Measurements from ENCODE around the gene IER5L. TPM values are rescaled to one million over a fixed set of nuclear protein-coding genes. Genes with fewer than 3 reads are reported as not detected.

Gene IER5L
- total and polyA plus RNA-seq, 9 of the 15 experiments (the other 6 are each of a cell fraction or from before 2014, with no cell fraction given): 0.14 to 11.9 (median 0.52) TPM

- TF ChIP-seq MEF2A (IDR thresholded peaks at IDR 0.05; ENCODE audit: control insufficient read depth, low read depth, low read length) (no peak), PTTG1 (tag; IDR thresholded peaks at IDR 0.05; ENCODE audit: low read depth) (no peak), ETV5 (CRISPR knock-in tag; IDR thresholded peaks at IDR 0.05; ENCODE audit: low read depth) (no peak), ZNF253 (CRISPR knock-in tag; conservative IDR thresholded peaks at IDR 0.05) (no peak), MYC (IDR thresholded peaks at IDR 0.05; ENCODE audit: low read depth, low read length) (peak; percentile 60; the same call in 1 of the 2 replicates), MYC (CRISPR knock-in tag; IDR thresholded peaks at IDR 0.05; ENCODE audit: borderline replicate concordance, low read depth) (no peak), TBL1XR1 (IDR thresholded peaks at IDR 0.05; ENCODE audit: low read length in 2 of 2) (no peak), FOXP4 (CRISPR knock-in tag; IDR thresholded peaks at IDR 0.05; ENCODE audit: borderline replicate concordance) (no peak), EGR1 (conservative IDR thresholded peaks at IDR 0.05) (no peak), TSC22D4 (tag; IDR thresholded peaks at IDR 0.05) (no peak), TEAD4 (IDR thresholded peaks at IDR 0.05; ENCODE audit: low read length) (no peak), TEAD4 (CRISPR knock-in tag; IDR thresholded peaks at IDR 0.05; ENCODE audit: borderline replicate concordance) (no peak), CBFA2T2 (conservative IDR thresholded peaks at IDR 0.05) (no peak), KAT7 (CRISPR knock-in tag; IDR thresholded peaks at IDR 0.05; ENCODE audit: borderline replicate concordance) (no peak; the same call in 1 of the 2 replicates), ZNF717 (CRISPR knock-in tag; IDR thresholded peaks at IDR 0.05) (no peak), NCOA4 (IDR thresholded peaks at IDR 0.05; ENCODE audit: partially characterized antibody) (no peak), NBN (IDR thresholded peaks at IDR 0.05; ENCODE audit: low read depth) (no peak), ZNF224 (CRISPR knock-in tag; IDR thresholded peaks at IDR 0.05) (no peak)
- TF ChIP-seq, protein P1, sequence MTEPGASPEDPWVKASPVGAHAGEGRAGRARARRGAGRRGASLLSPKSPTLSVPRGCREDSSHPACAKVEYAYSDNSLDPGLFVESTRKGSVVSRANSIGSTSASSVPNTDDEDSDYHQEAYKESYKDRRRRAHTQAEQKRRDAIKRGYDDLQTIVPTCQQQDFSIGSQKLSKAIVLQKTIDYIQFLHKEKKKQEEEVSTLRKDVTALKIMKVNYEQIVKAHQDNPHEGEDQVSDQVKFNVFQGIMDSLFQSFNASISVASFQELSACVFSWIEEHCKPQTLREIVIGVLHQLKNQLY (CRISPR knock-in tag; conservative IDR thresholded peaks at IDR 0.05): no peak
- TF ChIP-seq, protein P2, sequence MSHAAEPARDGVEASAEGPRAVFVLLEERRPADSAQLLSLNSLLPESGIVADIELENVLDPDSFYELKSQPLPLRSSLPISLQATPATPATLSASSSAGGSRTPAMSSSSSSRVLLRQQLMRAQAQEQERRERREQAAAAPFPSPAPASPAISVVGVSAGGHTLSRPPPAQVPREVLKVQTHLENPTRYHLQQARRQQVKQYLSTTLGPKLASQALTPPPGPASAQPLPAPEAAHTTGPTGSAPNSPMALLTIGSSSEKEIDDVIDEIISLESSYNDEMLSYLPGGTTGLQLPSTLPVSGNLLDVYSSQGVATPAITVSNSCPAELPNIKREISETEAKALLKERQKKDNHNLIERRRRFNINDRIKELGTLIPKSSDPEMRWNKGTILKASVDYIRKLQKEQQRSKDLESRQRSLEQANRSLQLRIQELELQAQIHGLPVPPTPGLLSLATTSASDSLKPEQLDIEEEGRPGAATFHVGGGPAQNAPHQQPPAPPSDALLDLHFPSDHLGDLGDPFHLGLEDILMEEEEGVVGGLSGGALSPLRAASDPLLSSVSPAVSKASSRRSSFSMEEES (CRISPR knock-in tag; IDR thresholded peaks at IDR 0.05): no peak
- TF ChIP-seq, protein P3, sequence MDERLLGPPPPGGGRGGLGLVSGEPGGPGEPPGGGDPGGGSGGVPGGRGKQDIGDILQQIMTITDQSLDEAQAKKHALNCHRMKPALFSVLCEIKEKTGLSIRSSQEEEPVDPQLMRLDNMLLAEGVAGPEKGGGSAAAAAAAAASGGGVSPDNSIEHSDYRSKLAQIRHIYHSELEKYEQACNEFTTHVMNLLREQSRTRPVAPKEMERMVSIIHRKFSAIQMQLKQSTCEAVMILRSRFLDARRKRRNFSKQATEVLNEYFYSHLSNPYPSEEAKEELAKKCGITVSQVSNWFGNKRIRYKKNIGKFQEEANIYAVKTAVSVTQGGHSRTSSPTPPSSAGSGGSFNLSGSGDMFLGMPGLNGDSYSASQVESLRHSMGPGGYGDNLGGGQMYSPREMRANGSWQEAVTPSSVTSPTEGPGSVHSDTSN (CRISPR knock-in tag; IDR thresholded peaks at IDR 0.05; ENCODE audit: low read depth): peak; percentile 99
- TF ChIP-seq, protein P3 (tag; conservative IDR thresholded peaks at IDR 0.05; ENCODE audit: low read depth): peak; percentile 99
These were observed at the start of gene IER5L (continued) for GRCh38 chr9:129177791-129178567.

Data from K562 (cell line).